Stimulated activated CD8-positive, alpha-beta memory T cell treated with anti-CD3 and anti-CD28 coated beads, Interleukin-12 subunit alpha, Interleukin-12 subunit beta, amount 100 ng/mL, for 1 hour (primary cell): Measurements from ENCODE around the gene OR2S2.
"Not testable (repeated sequence)": the region's sequence is repeated elsewhere in the genome, so short reads cannot be mapped to it uniquely, and the experiment has no call there.

ENCODE experiments used
- DNase-seq: peaks from one replicate; pipeline ENCODE4 v3.0.0-alpha.2; 2020; ENCODE audit warnings: low read depth

Gene OR2S2

GRCh38 chr9:35933550-35934067 is 24.3 kb downstream of the OR2S2 start:
- no peak for DNase-seq

GRCh38 chr9:35932735-35933134 is 25.2 kb downstream of the OR2S2 start:
- no peak for DNase-seq

- no peak for DNase-seq
Measured at GRCh38 chr9:35930989-35931388, 27.0 kb downstream of the OR2S2 start.

- DNase-seq, result no peak
Measured at GRCh38 chr9:35930521-35930920, 27.4 kb downstream of the OR2S2 start.

- DNase-seq, result no peak
Measured at GRCh38 chr9:35929453-35929718, 28.6 kb downstream of the OR2S2 start.

GRCh38 chr9:35928591-35929452 is 29.1 kb downstream of the OR2S2 start:
- no peak for DNase-seq

- DNase-seq, result no peak
Measured at GRCh38 chr9:35923927-35924763, 33.8 kb downstream of the OR2S2 start.

GRCh38 chr9:35923598-35923926 is 34.4 kb downstream of the OR2S2 start:
- DNase-seq, result no peak

GRCh38 chr9:35920051-35920620 is 37.8 kb downstream of the OR2S2 start:
- no peak for DNase-seq

- no peak for DNase-seq
Measured at GRCh38 chr9:35919212-35920008, 38.5 kb downstream of the OR2S2 start.

- DNase-seq, result no peak
Measured at GRCh38 chr9:35918780-35919179, 39.2 kb downstream of the OR2S2 start.

- DNase-seq, result no peak
Measured at GRCh38 chr9:35917261-35917660, 40.7 kb downstream of the OR2S2 start.

- no peak for DNase-seq
Measured at GRCh38 chr9:35915681-35916294, 42.2 kb downstream of the OR2S2 start.

- DNase-seq, result no peak
Measured at GRCh38 chr9:35914301-35914807, 43.6 kb downstream of the OR2S2 start.

GRCh38 chr9:35913429-35913828 is 44.5 kb downstream of the OR2S2 start:
- DNase-seq, result not testable (repeated sequence)

GRCh38 chr9:35912791-35913400 is 45.1 kb downstream of the OR2S2 start:
- no peak for DNase-seq

GRCh38 chr9:35911690-35912089 is 46.3 kb downstream of the OR2S2 start:
- no peak for DNase-seq

GRCh38 chr9:35910613-35911359 is 47.2 kb downstream of the OR2S2 start:
- peak; percentile 10 for DNase-seq

- no peak for DNase-seq
Measured at GRCh38 chr9:35909687-35910612, 48.0 kb downstream of the OR2S2 start.
